Bronchial epithelial cell (primary cell): Measurements from ENCODE around the gene PRR36. TPM values are rescaled to one million over a fixed set of nuclear protein-coding genes. Genes with fewer than 3 reads are reported as not detected.

Experiments used
- DNase-seq: peaks from one replicate; pipeline ENCODE4 v3.0.0-alpha.2; 2010; ENCODE audit warnings: low read depth
- FAIRE-seq: peaks from 2 replicates; lab custom pipeline; 2011; peaks lifted over from hg19 to GRCh38; lab: Jason Lieb, UNC
- H3K27me3 ChIP-seq: 2 replicates; pipeline ENCODE4 v1.5.1; 2011; ENCODE audit warnings: low read length; ENCODE audit not compliant: control insufficient read depth, insufficient read depth
- H3K36me3 ChIP-seq: 2 replicates; pipeline ENCODE4 v1.5.1; 2011; ENCODE audit warnings: low read length; ENCODE audit not compliant: control insufficient read depth, insufficient read depth
- H3K4me3 ChIP-seq: 2 replicates; pipeline ENCODE4 v1.5.1; 2011; ENCODE audit warnings: mild to moderate bottlenecking, low read depth, low read length, control low read depth
- total RNA-seq: library from RNA; depleted of rRNA; stranded (reverse); fragments of >200 nt; gene quantifications from 2 replicates; pipeline ENCODE4 v1.2.1, GENCODE V29; 2014
- TF ChIP-seq, protein P1 (sequence below): IDR thresholded peaks from 2 replicates; pipeline ENCODE4 v1.5.1; 2011; ENCODE audit warnings: mild to moderate bottlenecking, moderate library complexity, low read length, control low read depth, inconsistent platforms; ENCODE audit not compliant: insufficient read depth, severe bottlenecking

Gene PRR36
- total RNA-seq, 1 donor from 2014 or later, result not detected

- no peak for FAIRE-seq
These were observed 5.6 kb upstream of the PRR36 start for GRCh38 chr19:7879836-7880235.

DNA sequence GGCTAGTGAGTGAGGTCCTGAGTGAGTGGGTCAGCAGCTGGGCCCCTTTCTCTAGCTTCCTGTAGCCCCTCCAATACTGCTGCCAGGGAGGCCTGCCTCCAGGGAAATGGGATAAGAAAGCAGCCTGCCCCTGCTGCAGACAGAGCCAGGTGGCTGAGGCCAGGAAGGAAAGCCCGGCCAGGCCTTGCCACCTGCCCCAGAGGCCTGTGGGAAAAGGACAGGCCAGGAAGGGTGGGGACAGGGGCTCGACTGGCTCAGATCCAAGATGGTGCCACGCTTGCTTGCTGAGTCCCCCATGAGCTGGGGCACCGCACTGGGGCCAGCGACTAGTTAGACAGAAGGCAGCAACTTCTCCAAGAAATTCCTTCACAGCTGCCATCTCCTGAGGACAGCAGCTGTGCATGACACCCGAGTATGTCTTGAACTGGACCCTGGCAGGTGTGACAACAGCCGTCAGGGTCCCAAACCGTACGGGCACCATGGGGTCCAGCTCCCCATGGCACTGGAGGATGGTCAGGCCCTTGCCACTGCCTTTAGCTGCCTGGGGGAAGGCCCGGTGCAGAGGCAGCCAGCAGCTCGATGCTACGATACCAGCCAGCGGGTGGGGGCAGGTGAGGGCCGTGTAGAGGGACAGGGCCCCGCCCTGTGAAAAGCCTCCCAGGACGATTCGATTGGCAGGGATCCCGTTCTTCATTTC lies 5.1 kb upstream of the PRR36 start:
- H3K27me3 ChIP-seq, result peaks cover 4% of the 10 kb centered on the region
- no peaks in the 10 kb centered on the region for H3K36me3 ChIP-seq
- no peak overlapping the region for H3K4me3 ChIP-seq
- DNase-seq (no peak), FAIRE-seq (no peak)
- TF ChIP-seq, protein P1, sequence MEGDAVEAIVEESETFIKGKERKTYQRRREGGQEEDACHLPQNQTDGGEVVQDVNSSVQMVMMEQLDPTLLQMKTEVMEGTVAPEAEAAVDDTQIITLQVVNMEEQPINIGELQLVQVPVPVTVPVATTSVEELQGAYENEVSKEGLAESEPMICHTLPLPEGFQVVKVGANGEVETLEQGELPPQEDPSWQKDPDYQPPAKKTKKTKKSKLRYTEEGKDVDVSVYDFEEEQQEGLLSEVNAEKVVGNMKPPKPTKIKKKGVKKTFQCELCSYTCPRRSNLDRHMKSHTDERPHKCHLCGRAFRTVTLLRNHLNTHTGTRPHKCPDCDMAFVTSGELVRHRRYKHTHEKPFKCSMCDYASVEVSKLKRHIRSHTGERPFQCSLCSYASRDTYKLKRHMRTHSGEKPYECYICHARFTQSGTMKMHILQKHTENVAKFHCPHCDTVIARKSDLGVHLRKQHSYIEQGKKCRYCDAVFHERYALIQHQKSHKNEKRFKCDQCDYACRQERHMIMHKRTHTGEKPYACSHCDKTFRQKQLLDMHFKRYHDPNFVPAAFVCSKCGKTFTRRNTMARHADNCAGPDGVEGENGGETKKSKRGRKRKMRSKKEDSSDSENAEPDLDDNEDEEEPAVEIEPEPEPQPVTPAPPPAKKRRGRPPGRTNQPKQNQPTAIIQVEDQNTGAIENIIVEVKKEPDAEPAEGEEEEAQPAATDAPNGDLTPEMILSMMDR, result no peak

More at GRCh38 chr19:7879836-7880235, 5.6 kb upstream of the PRR36 start:
- TF ChIP-seq, protein P1, result no peak
- H3K27me3 ChIP-seq, result peaks cover under 1% of the 10 kb centered on the region
- no peak for DNase-seq
- H3K36me3 ChIP-seq, result no peaks in the 10 kb centered on the region
- no peak overlapping the region for H3K4me3 ChIP-seq

DNA sequence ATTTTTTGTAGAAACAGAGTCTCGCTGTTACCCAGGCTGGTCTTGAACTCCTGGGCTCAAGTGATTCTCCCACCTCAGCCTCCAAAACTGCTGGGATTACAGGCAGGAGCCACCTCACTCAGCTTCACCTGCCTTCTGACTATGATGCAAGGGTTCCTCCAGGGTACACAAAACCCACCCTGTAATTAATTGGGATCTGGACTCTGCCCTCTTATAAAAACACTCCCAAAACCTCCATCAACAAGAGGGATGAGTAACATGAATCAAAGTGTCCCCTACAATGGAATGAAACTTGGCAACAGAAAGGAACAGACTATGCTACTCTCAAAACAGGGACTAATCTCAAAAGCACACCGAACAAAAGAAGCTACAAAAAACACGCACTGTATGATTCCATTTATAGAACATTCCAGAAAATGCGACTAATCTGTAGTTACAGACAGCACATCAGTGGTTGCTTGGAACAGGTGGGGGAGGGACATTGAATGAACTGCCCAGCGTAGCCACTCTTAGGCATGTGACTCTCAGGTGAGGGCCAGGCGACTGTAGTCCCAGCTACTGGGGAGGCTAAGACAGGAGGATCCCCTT lies 3.2 kb upstream of the PRR36 start:
- FAIRE-seq (no peak), DNase-seq (no peak)
- TF ChIP-seq, protein P1, result no peak
- Histone ChIP-seq H3K4me3 (no peak overlapping the region), H3K27me3 (peaks cover 11% of the 10 kb centered on the region), H3K36me3 (no peaks in the 10 kb centered on the region)

- TF ChIP-seq, protein P1, result no peak
- Histone ChIP-seq H3K27me3 (peaks cover 11% of the 10 kb centered on the region), H3K4me3 (no peak overlapping the region), H3K36me3 (no peaks in the 10 kb centered on the region)
- no peak for DNase-seq
- no peak for FAIRE-seq
These were observed 695 bp upstream of the PRR36 start for GRCh38 chr19:7874897-7875273.

DNA sequence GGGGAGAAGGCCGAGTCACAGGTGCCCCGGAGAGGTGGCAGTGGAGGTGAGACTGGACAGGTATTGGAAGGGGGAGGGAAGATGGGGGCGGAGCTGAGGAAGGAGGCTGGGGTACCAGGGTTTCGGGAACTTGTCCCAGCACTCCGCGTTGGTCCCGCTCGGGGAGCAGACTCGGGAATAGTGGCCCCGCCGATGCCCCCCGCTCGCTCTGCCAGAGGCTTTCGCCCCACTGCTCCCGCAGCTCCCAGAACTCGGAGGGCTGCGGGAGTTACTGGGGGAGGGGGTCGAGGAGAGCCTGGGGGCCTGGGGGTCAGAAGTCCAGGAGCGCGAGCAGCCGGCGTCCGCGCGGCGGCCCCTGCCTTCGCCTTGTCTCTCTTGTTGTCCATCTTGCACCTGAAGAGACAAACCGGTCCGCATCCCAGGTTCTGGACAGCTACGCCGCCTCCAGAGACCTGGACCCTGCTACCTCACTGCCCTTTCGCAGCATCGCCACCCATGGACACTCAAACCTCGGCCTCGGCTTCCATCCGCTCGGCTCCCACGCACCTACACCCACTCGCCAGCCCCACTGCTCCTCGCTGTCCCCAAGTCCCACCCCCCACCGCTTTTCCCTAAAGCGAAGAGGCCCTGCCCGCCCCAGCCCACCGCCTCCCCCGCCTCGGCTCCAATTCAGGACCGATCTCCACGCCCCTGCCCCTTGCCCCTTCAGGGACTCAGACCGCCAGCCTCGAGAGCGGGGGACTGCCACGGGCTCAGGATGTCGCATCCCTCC lies 700 bp downstream of the PRR36 start:
- peaks cover 11% of the 10 kb centered on the region for H3K27me3 ChIP-seq
- H3K4me3 ChIP-seq, result no peak overlapping the region
- DNase-seq (no peak), FAIRE-seq (no peak)
- no peaks in the 10 kb centered on the region for H3K36me3 ChIP-seq
- TF ChIP-seq, protein P1, result no peak
